ENCODE results near the gene PGLYRP2. TPM values are rescaled to one million over a fixed set of nuclear protein-coding genes. Genes with fewer than 3 reads are reported as not detected.

PGLYRP2 gene
- 0.06 TPM in 1 of 5 replicates, not detected in the others for total RNA-seq (2022; extraction: Qiagen RNA extraction)

GRCh38 chr19:15479391-15480345, at the start of gene PGLYRP2:
Gene PGLYRP2, minus strand, starts transcription at chr19:15479501. Its CDS starts 130 bp downstream, at chr19:15479371.

GRCh38 chr19:15508035-15508710, 28.9 kb upstream of the PGLYRP2 start, which contains the start of gene CYP4F22:
Gene CYP4F22, plus strand, starts transcription at chr19:15508525. Its CDS starts 16,812 bp downstream, at chr19:15525337.

GRCh38 chr19:15464394-15465385, 14.6 kb downstream of the PGLYRP2 start, which contains the start of gene RASAL3:
Gene RASAL3, minus strand, starts transcription at chr19:15464544. Its CDS starts 186 bp downstream, at chr19:15464358.

GRCh38 chr19:15449620-15450527, 29.4 kb downstream of the PGLYRP2 start, which contains the start of gene WIZ:
Gene WIZ, minus strand, starts transcription at chr19:15449956. Its CDS starts 1,649 bp downstream, at chr19:15448307.

Other genes with a start within 250 kb of the PGLYRP2 start
- 0.12 TPM in 1 of 5 replicates, not detected in the others for gene EPHX3, start 247.1 kb downstream of the PGLYRP2 start, total RNA-seq (2022; extraction: Qiagen RNA extraction)
- gene BRD4, start 147.0 kb downstream of the PGLYRP2 start, total RNA-seq (2022; extraction: Qiagen RNA extraction): 19.5 to 28.3 TPM (median 25.6 TPM) in 5 replicates
- 15.8 to 20.2 TPM (median 18.9 TPM) in 5 replicates for gene AKAP8, start 99.7 kb downstream of the PGLYRP2 start, total RNA-seq (2022; extraction: Qiagen RNA extraction)
- gene AKAP8L, start 60.5 kb downstream of the PGLYRP2 start, total RNA-seq (2022; extraction: Qiagen RNA extraction): 34.9 to 41.3 TPM (median 36.7 TPM) in 5 replicates
- 14.3 to 23.6 TPM (median 23.2 TPM) in 5 replicates for gene WIZ, start 29.5 kb downstream of the PGLYRP2 start, total RNA-seq (2022; extraction: Qiagen RNA extraction)
- not detected in 5 replicates for gene RASAL3, start 15.0 kb downstream of the PGLYRP2 start, total RNA-seq (2022; extraction: Qiagen RNA extraction)
- 0.08 to 0.31 TPM (median 0.18 TPM) in 5 replicates for gene CYP4F22, start 29.0 kb upstream of the PGLYRP2 start, total RNA-seq (2022; extraction: Qiagen RNA extraction)
- not detected in 5 replicates for gene CYP4F8, start 135.7 kb upstream of the PGLYRP2 start, total RNA-seq (2022; extraction: Qiagen RNA extraction)
- gene CYP4F3, start 161.4 kb upstream of the PGLYRP2 start, total RNA-seq (2022; extraction: Qiagen RNA extraction): 2.3 to 4.0 TPM (median 3.3 TPM) in 5 replicates
- gene CYP4F12, start 193.6 kb upstream of the PGLYRP2 start, total RNA-seq (2022; extraction: Qiagen RNA extraction): 1.7 to 2.1 TPM (median 2.0 TPM) in 5 replicates
- gene OR10H2, start 248.5 kb upstream of the PGLYRP2 start, total RNA-seq (2022; extraction: Qiagen RNA extraction): not detected in 5 replicates